Measurements from ENCODE around the gene SLC35G1. TPM values are rescaled to one million over a fixed set of nuclear protein-coding genes. Genes with fewer than 3 reads are reported as not detected.

Gene SLC35G1
- total RNA-seq, 1 experiment from 2014 or later: 9.4 TPM

- Histone ChIP-seq H3K9ac (ENCODE audit: low read length) (no peak overlapping the region), H3K4me3 (replicated peaks in 1 of 2; ENCODE audit: low read depth in 1 of 2, low read length in 2 of 2) (no peak overlapping the region), H3K27me3 (ENCODE audit: insufficient read depth, low read length) (no peaks in the 10 kb centered on the region; the same call in 1 of the 2 replicates), H3K4me2 (ENCODE audit: low read length) (no peak overlapping the region), H3K79me2 (ENCODE audit: insufficient read depth, low read length) (no peaks in the 10 kb centered on the region), H4K20me1 (ENCODE audit: insufficient read depth) (no peaks in the 10 kb centered on the region), H3K9me3 (ENCODE audit: control insufficient read depth in 1 of 2, insufficient read depth in 1 of 2, low read depth in 1 of 2, low read length in 2 of 2) (no peaks in the 10 kb centered on the region), H2AFZ (ENCODE audit: low read depth, low read length, poor library complexity, severe bottlenecking) (no peak overlapping the region), H3K4me1 (ENCODE audit: control insufficient read depth in 1 of 2, insufficient read depth in 2 of 2, low read length in 2 of 2) (peaks cover 0 to 4% of the 10 kb centered on the region in 2 experiments; a peak in 1 of 4 replicates), H3K27ac (ENCODE audit: low read depth, low read length) (no peak overlapping the region), H3K9me2 (ENCODE audit: insufficient read depth) (0 out of 2 replicates have a peak, but pooled peaks cover 1% of the 10 kb centered on the region), H3K36me3 (ENCODE audit: control insufficient read depth in 1 of 2, insufficient read depth in 2 of 2, low read length in 2 of 2) (no peaks in the 10 kb centered on the region)
- CTCF ChIA-PET: no interaction called here
- RAD21 ChIA-PET (ENCODE audit: low non-redundant PET in 1 of 2, low total read pairs in 2 of 2, uncharacterized antibody in 2 of 2, unreplicated experiment in 2 of 2): no interaction called here
- intact Hi-C loops (cut with micrococcal nuclease): no loop called here
- DNase-seq (ENCODE audit: low read depth, low spot score) (no peak), ATAC-seq (no peak)
- TF ChIP-seq MAX (IDR thresholded peaks at IDR 0.05) (no peak), SIN3A (IDR thresholded peaks at IDR 0.05; ENCODE audit: low read depth) (no peak)
- BruUV-seq (replicated peaks): no TSS peak
- POLR2A ChIA-PET: no interaction called here
Observed at GRCh38 chr10:93871671-93872204, 22.0 kb upstream of the SLC35G1 start.

GRCh38 chr10:93872375-93873158 is 21.2 kb upstream of the SLC35G1 start:
- H3K4me3 ChIP-seq (replicated peaks in 1 of 2; ENCODE audit: low read depth in 1 of 2, low read length in 2 of 2): no peak overlapping the region
- RAD21 ChIA-PET (ENCODE audit: low non-redundant PET in 1 of 2, low total read pairs in 2 of 2, uncharacterized antibody in 2 of 2, unreplicated experiment in 2 of 2): no interaction called here
- no peak overlapping the region for H2AFZ ChIP-seq (ENCODE audit: low read depth, low read length, poor library complexity, severe bottlenecking)
- intact Hi-C loops (cut with micrococcal nuclease): no loop called here
- H3K4me1 ChIP-seq (ENCODE audit: control insufficient read depth in 1 of 2, insufficient read depth in 2 of 2, low read length in 2 of 2): peaks cover 0 to 4% of the 10 kb centered on the region in 2 experiments; a peak in 1 of 4 replicates
- no peak overlapping the region for H3K9ac ChIP-seq (ENCODE audit: low read length)
- BruUV-seq (replicated peaks): no TSS peak
- H3K27ac ChIP-seq (ENCODE audit: low read depth, low read length): no peak overlapping the region
- no peaks in the 10 kb centered on the region for H3K36me3 ChIP-seq (ENCODE audit: control insufficient read depth in 1 of 2, insufficient read depth in 2 of 2, low read length in 2 of 2)
- no peak for TF ChIP-seq JUND (IDR thresholded peaks at IDR 0.05)
- TF ChIP-seq ZBTB33 (IDR thresholded peaks at IDR 0.05; ENCODE audit: extremely low read depth, insufficient replicate concordance, low read length): no peak
- ATAC-seq (no peak), DNase-seq (ENCODE audit: low read depth, low spot score) (no peak)
- H3K27me3 ChIP-seq (ENCODE audit: insufficient read depth, low read length): no peaks in the 10 kb centered on the region; the same call in 1 of the 2 replicates
- H3K9me3 ChIP-seq (ENCODE audit: control insufficient read depth in 1 of 2, insufficient read depth in 1 of 2, low read depth in 1 of 2, low read length in 2 of 2): no peaks in the 10 kb centered on the region
- no peaks in the 10 kb centered on the region for H3K79me2 ChIP-seq (ENCODE audit: insufficient read depth, low read length)
- H3K9me2 ChIP-seq (ENCODE audit: insufficient read depth): no peaks in the 10 kb centered on the region
- POLR2A ChIA-PET: interaction anchor here (1.0 kb wide), 1 partner anchor 14 kb away, joined by 3 read pairs; no protein-coding TSS in a partner anchor
- no peaks in the 10 kb centered on the region for H4K20me1 ChIP-seq (ENCODE audit: insufficient read depth)
- CTCF ChIA-PET: no interaction called here
- H3K4me2 ChIP-seq (ENCODE audit: low read length): no peak overlapping the region
